Measurements from ENCODE around the gene TMEM11. TPM values are rescaled to one million over a fixed set of nuclear protein-coding genes. Genes with fewer than 3 reads are reported as not detected.

Gene TMEM11
- total and polyA plus RNA-seq, 4 donors: 9.3 to 20.8 (median 11.6) TPM

DNA sequence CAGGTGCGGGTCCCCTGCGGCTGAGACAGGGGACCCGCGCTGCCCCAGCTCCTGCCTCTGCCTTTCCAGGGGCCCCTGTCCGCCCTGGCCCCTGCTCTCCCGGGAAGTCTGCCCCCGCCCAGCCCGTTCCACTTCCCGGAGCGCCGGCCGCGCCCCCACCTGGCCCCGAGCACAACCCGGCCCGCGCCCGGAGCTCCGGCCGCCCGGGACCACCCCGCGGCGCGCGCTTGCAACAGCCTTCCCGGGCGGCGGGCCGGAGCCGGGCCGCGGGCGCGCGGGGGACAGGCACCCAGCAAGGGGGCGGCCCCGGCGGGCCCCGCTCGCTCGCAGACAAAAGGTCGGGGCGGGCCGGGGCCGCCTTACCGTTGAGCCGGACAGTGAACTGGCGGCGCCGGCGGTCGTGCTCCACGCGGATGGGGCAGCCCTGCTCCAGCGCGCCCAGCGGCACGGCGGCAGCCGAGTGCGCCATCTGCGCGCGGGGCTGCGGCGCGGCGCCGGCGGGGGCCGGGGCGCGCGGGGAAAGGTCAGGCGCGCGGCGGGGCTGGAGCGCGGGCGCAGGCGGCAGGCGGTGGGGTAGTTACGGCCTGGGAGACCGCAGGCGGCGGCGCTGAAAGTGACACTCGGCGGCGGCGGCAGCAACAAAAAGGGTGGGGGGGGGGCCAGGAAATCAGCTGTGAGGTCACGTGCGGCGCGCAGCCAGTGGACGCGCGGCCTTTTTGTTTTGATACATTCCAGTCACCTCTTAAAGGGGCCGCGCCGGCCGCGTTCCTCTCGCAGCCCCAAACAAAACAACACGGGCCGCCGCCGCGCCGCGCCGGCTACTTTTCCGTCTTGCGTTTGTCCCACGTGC lies 39.1 kb upstream of the TMEM11 start, which contains the start of gene NATD1:
NATD1 (minus strand) TSS at position 615 of the 850 bp plus-strand sequence; CDS start at position 469, 146 bp downstream.
- under 1% methylated on average over 117 of the region's 117 CpGs for WGBS
- Histone ChIP-seq H3K4me1 (ENCODE audit: control insufficient read depth in 4 of 4, insufficient read depth in 4 of 4, low read length in 3 of 4) (peaks cover 5 to 13% (median 8%) of the 10 kb centered on the region in 4 donors), H3K9ac (ENCODE audit: low read depth in 1 of 2, low read length in 2 of 2) (peak within 1 kb of the TSS in 1 of 2 donors; percentile 82), H3K4me3 (ENCODE audit: low read depth in 1 of 3, low read length in 3 of 3) (peak within 1 kb of the TSS; percentile 63 to 89 (median 76)), H3K9me3 (ENCODE audit: control insufficient read depth in 4 of 4, low read length in 3 of 4) (no peaks in the 10 kb centered on the region), H3K27me3 (ENCODE audit: control insufficient read depth in 4 of 4, insufficient read depth in 4 of 4, low read length in 3 of 4) (no peaks in the 10 kb centered on the region), H3K36me3 (ENCODE audit: control insufficient read depth in 4 of 4, insufficient read depth in 3 of 4, low read depth in 1 of 4, low read length in 3 of 4) (no peaks in the 10 kb centered on the region), H3K27ac (ENCODE audit: low read depth in 1 of 2, low read length in 2 of 2) (peak within 1 kb of the TSS; percentile 53 to 72)
- peak; percentile 89 for DNase-seq (ENCODE audit: low spot score)
- TF ChIP-seq YY1 (IDR thresholded peaks at IDR 0.05) (peak; percentile 29), TAF1 (conservative IDR thresholded peaks at IDR 0.05) (no peak), SP1 (IDR thresholded peaks at IDR 0.05) (no peak), HNF4A (conservative IDR thresholded peaks at IDR 0.05) (peak in 1 of 2 donors; percentile 4)

DNA sequence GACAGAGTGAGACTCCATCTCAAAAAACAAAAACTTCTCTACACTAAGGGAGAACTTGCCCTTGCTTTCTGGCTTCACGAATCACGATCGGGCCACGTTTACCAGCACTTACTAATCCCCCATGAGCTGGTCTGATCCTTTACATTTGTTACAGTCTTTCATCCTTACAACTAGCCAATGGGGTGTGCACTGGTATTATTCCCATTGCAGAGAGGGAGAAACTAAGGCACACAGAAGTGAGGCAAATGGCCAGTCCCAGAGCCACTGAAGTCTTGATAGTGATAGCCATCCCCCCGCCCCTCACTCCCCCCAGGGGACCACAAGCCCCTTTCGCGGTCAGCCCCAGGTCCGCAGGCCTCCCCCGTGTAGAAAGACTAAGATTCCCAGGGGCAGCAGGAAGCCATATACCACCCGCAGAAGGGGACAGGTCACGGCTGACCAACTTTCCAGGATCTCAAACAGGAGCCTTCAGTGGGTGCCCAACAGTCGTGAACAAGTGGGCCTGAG lies 38.4 kb upstream of the TMEM11 start:
- peaks cover 5 to 13% (median 8%) of the 10 kb centered on the region in 4 donors for H3K4me1 ChIP-seq (ENCODE audit: control insufficient read depth in 4 of 4, insufficient read depth in 4 of 4, low read length in 3 of 4)
- no peak for DNase-seq (ENCODE audit: low spot score)
- WGBS: 26% methylated on average over 12 of the region's 12 CpGs

DNA sequence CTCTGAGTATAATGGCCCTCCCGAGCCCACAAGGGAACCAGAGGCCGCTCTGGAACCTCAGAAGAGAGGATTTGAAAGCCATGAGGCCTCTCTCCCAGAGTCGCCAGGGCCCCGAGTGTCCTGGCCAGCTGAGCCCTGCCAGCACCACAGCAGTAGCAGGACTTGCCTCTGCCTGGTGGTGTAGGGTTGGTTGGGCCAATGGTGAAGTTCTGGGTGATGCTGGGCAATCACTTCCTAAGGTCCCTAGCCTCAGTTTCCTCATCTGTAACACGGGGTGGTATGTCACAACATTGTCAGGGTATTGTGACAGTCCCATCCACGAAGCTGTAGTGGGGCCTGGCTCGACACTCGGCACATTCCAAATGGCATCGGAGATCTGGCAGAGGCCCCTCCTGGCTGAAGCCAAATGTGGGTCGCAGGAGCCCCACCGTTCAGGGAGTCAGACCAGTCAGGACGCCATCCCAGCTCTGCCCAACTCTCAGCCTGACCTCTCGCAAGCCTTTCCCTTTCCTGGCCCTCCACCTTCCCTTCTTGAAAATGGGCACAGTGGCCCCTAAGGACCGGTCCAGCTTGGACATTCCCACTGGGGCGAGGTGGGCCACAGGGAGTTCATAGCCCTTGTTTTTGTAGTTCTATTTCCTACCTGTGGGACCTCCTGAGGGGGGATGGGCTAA lies 37.5 kb upstream of the TMEM11 start:
- peaks cover 5 to 13% (median 8%) of the 10 kb centered on the region in 4 donors for H3K4me1 ChIP-seq (ENCODE audit: control insufficient read depth in 4 of 4, insufficient read depth in 4 of 4, low read length in 3 of 4)
- H3K36me3 ChIP-seq (ENCODE audit: control insufficient read depth in 4 of 4, insufficient read depth in 3 of 4, low read depth in 1 of 4, low read length in 3 of 4): no peaks in the 10 kb centered on the region
- H3K27me3 ChIP-seq (ENCODE audit: control insufficient read depth in 4 of 4, insufficient read depth in 4 of 4, low read length in 3 of 4): no peaks in the 10 kb centered on the region
- TF ChIP-seq, protein P1, sequence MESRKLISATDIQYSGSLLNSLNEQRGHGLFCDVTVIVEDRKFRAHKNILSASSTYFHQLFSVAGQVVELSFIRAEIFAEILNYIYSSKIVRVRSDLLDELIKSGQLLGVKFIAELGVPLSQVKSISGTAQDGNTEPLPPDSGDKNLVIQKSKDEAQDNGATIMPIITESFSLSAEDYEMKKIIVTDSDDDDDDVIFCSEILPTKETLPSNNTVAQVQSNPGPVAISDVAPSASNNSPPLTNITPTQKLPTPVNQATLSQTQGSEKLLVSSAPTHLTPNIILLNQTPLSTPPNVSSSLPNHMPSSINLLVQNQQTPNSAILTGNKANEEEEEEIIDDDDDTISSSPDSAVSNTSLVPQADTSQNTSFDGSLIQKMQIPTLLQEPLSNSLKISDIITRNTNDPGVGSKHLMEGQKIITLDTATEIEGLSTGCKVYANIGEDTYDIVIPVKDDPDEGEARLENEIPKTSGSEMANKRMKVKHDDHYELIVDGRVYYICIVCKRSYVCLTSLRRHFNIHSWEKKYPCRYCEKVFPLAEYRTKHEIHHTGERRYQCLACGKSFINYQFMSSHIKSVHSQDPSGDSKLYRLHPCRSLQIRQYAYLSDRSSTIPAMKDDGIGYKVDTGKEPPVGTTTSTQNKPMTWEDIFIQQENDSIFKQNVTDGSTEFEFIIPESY (IDR thresholded peaks at IDR 0.05): no peak
- no peak for TF ChIP-seq JUND (IDR thresholded peaks at IDR 0.05)
- no peak for DNase-seq (ENCODE audit: low spot score)
- WGBS: 94% methylated on average over 15 of the region's 15 CpGs
- H3K9ac ChIP-seq (ENCODE audit: low read depth in 1 of 2, low read length in 2 of 2): no peak overlapping the region
- H3K4me3 ChIP-seq (ENCODE audit: low read depth in 1 of 3, low read length in 3 of 3): no peak overlapping the region
- H3K27ac ChIP-seq (ENCODE audit: low read depth in 1 of 2, low read length in 2 of 2): no peak overlapping the region
- H3K9me3 ChIP-seq (ENCODE audit: control insufficient read depth in 4 of 4, low read length in 3 of 4): no peaks in the 10 kb centered on the region

More for the DNA sequence above, 38.4 kb upstream of the TMEM11 start:
- Histone ChIP-seq H3K9ac (ENCODE audit: low read depth in 1 of 2, low read length in 2 of 2) (no peak overlapping the region), H3K36me3 (ENCODE audit: control insufficient read depth in 4 of 4, insufficient read depth in 3 of 4, low read depth in 1 of 4, low read length in 3 of 4) (no peaks in the 10 kb centered on the region), H3K4me3 (ENCODE audit: low read depth in 1 of 3, low read length in 3 of 3) (peak overlapping the region; percentile 58 to 89 (median 76)), H3K27ac (ENCODE audit: low read depth in 1 of 2, low read length in 2 of 2) (no peak overlapping the region), H3K27me3 (ENCODE audit: control insufficient read depth in 4 of 4, insufficient read depth in 4 of 4, low read length in 3 of 4) (no peaks in the 10 kb centered on the region), H3K9me3 (ENCODE audit: control insufficient read depth in 4 of 4, low read length in 3 of 4) (no peaks in the 10 kb centered on the region)
- TF ChIP-seq GABPA (IDR thresholded peaks at IDR 0.05 in 1 of 2, conservative IDR thresholded peaks at IDR 0.05 in 1 of 2): no peak
- TF ChIP-seq NR2F2 (IDR thresholded peaks at IDR 0.05): no peak
- TF ChIP-seq, protein P1 (IDR thresholded peaks at IDR 0.05): no peak
- TF ChIP-seq YY1 (IDR thresholded peaks at IDR 0.05): no peak
- TF ChIP-seq EGR1 (IDR thresholded peaks at IDR 0.05; ENCODE audit: low read depth in 2 of 2): no peak
- TF ChIP-seq HNF4A (conservative IDR thresholded peaks at IDR 0.05): no peak
- no peak for TF ChIP-seq RXRA (IDR thresholded peaks at IDR 0.05)
- TF ChIP-seq HNF4G (IDR thresholded peaks at IDR 0.05): no peak

All from liver (tissue), 9 donors.